Measurements from ENCODE around the gene DEFB127. TPM values are rescaled to one million over a fixed set of nuclear protein-coding genes. Genes with fewer than 3 reads are reported as not detected.

The DEFB127 gene
- total RNA-seq, 1 experiment from 2014 or later = not detected

GRCh38 chr20:184288-184687 lies 27.0 kb downstream of the DEFB127 start:
- H3K27me3 Mint-ChIP-seq (ENCODE audit: low read depth) = peaks cover 37% of the 10 kb centered on the region
- no CpG with 5 or more reads among the region's 2 CpGs for WGBS (ENCODE audit: extremely low coverage, insufficient read length, low lambda C conversion rate)

More at GRCh38 chr20:184288-184687, 27.0 kb downstream of the DEFB127 start:
- no peak for DNase-seq
- Histone ChIP-seq H3K23ac (ENCODE audit: insufficient read length, low read depth, low read length) (no peak overlapping the region), H4K8ac (replicated peaks; ENCODE audit: insufficient read length, low read depth, low read length) (no peak overlapping the region), H2AK5ac (ENCODE audit: insufficient read length, low read length) (no peak overlapping the region), H3K14ac (ENCODE audit: insufficient read depth, low read length) (no peak overlapping the region), H3K56ac (ENCODE audit: insufficient read length, low read depth, low read length) (no peak overlapping the region), H4K91ac (ENCODE audit: insufficient read length, low read depth, low read length) (no peak overlapping the region), H3K79me1 (ENCODE audit: insufficient read depth, low read depth, low read length, poor library complexity, severe bottlenecking) (no peaks in the 10 kb centered on the region), H4K20me1 (ENCODE audit: control insufficient read depth, insufficient read depth, insufficient read length) (no peaks in the 10 kb centered on the region), H3K23me2 (ENCODE audit: insufficient read length, low read depth, low read length, poor library complexity, severe bottlenecking) (no peaks in the 10 kb centered on the region), H3T11ph (ENCODE audit: low read length) (no peak overlapping the region), H3K27me3 (ENCODE audit: insufficient read depth, low read length) (no peaks in the 10 kb centered on the region), H3K27ac (ENCODE audit: insufficient read length, low read depth, low read length) (no peak overlapping the region), H2AFZ (ENCODE audit: low read length) (no peak overlapping the region), H3K4me1 (ENCODE audit: insufficient read depth, low read length) (no peaks in the 10 kb centered on the region), H2BK5ac (ENCODE audit: insufficient read length, low read length) (no peak overlapping the region), H2BK120ac (ENCODE audit: low read depth, low read length, poor library complexity, severe bottlenecking) (no peak overlapping the region), H2BK12ac (ENCODE audit: insufficient read length, low read depth, low read length) (no peak overlapping the region), H3K18ac (ENCODE audit: insufficient read length, low read depth, low read length) (no peak overlapping the region), H2BK20ac (ENCODE audit: low read depth, low read length, poor library complexity, severe bottlenecking) (no peak overlapping the region), H3K9me3 (ENCODE audit: control insufficient read depth, low read depth, low read length) (peaks cover 12% of the 10 kb centered on the region), H2BK15ac (ENCODE audit: low read depth, low read length) (no peak overlapping the region), H3K4ac (ENCODE audit: low read depth, low read length) (no peak overlapping the region), H4K5ac (ENCODE audit: insufficient read length, low read depth, low read length) (no peak overlapping the region), H3K79me2 (ENCODE audit: insufficient read depth, low read length) (no peaks in the 10 kb centered on the region), H3K4me2 (ENCODE audit: insufficient read depth, insufficient read length, low read length) (no peak overlapping the region), H3K9ac (ENCODE audit: extremely low read depth, insufficient read length, low read length) (no peak overlapping the region)
- H3K4me1 Mint-ChIP-seq = peaks cover 0 to 5% of the 10 kb centered on the region in 2 experiments; a peak in 1 of 4 replicates
- H3K36me3 Mint-ChIP-seq (ENCODE audit: insufficient read depth in 1 of 3, low read depth in 3 of 3) = no peaks in the 10 kb centered on the region; a peak in 1 of 7 replicates
- no peak for TF ChIP-seq CTCF (conservative IDR thresholded peaks at IDR 0.05)
- no peak overlapping the region for H3K27ac Mint-ChIP-seq
- H3K4me3 Mint-ChIP-seq = no peak overlapping the region
- peaks cover 13 to 92% of the 10 kb centered on the region in 2 experiments for H3K9me3 Mint-ChIP-seq
